Head of caudate nucleus (tissue), 42 donors: ENCODE data around the gene KNOP1.

ENCODE experiments used
- DNase-seq, 42 donors: peaks; one replicate each; pipeline versions ENCODE4 v3.0.0 to v3.0.0-alpha.2; 2020 to 2021; ENCODE audit warnings: mixed read lengths in 7 of 42
- intact Hi-C: fragments of 100-400 bp; cut with DNase I; formaldehyde crosslinking; loops from one replicate; pipeline ENCODE4 v1.15.0; 2022

The KNOP1 gene, protein sequence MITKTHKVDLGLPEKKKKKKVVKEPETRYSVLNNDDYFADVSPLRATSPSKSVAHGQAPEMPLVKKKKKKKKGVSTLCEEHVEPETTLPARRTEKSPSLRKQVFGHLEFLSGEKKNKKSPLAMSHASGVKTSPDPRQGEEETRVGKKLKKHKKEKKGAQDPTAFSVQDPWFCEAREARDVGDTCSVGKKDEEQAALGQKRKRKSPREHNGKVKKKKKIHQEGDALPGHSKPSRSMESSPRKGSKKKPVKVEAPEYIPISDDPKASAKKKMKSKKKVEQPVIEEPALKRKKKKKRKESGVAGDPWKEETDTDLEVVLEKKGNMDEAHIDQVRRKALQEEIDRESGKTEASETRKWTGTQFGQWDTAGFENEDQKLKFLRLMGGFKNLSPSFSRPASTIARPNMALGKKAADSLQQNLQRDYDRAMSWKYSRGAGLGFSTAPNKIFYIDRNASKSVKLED

DNA sequence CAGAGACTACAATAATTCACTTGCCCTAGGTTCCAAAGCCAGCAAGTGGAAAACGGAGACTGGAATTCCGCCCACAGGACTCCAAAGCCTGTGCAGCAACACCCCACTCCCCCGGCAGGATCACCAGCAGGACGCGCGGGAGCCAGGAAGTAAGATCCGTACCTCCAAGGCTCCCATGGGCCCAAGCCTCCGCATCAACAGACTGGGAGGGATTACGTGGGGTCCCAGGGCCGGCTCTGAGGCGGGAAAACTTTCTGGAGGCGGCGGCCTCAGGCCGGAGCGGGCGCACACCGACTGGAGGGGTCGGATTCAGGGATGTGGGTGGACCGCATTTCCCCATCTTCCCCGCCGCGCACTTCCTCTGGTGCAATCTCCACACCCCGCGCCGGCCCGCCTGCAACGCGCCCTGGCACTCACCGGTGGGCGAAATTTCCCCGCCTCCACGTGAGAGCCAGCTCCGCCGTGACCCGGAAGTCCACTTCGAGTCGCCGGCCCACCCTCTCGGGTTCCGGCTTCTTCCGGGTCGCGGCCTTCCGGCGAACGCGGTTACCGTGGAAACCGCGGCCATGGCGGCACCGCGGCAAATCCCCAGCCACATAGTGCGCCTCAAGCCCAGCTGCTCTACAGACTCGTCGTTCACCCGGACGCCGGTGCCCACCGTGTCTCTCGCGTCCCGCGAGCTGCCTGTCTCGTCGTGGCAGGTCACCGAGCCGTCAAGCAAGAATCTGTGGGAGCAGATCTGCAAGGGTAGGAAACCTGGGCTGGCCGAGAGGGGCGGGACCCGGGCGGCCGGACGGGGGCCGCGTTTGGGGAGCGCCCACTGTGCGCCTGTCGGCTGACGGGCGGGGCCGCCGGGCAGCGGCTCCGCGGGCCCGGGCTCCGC lies at the start of gene KNOP1, which contains the start of gene IQCK:
KNOP1 (minus strand) TSS at position 487 of the 883 bp plus-strand sequence. CDS start 3,192 bp downstream, outside the sequence.
IQCK (plus strand) TSS at position 531 of the 883 bp plus-strand sequence; CDS start at position 567, 36 bp downstream.
- DNase-seq = peak; percentile 72 to 95 (median 90)
- intact Hi-C loops = loop anchor here (5.0 kb wide), 1 partner anchor 164 kb away; the partner anchor contains the start of gene GPRC5B

DNA sequence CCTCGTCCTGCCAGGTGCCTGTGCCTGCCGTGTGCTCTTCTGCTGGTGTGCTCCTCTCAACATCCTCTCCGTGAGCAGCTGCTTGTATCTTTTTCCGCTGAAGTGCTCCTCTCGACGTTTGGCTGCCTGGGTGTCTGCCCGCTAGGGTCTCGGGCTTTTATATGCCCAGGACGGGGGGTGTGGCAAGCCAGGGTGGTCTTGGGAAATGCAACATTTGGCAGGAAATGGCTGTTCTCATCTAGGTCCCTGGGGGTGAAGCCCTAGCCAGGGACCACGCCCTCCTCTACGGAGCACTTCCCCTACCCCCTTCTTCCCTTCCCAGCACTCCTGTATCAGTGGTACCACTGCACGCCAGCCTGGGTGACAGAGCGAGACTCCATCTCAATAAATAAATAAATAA lies 49.5 kb upstream of the KNOP1 start:
- intact Hi-C loops = no loop called here
- peak in 2 of 42 donors; percentile 6 to 23 for DNase-seq

DNA sequence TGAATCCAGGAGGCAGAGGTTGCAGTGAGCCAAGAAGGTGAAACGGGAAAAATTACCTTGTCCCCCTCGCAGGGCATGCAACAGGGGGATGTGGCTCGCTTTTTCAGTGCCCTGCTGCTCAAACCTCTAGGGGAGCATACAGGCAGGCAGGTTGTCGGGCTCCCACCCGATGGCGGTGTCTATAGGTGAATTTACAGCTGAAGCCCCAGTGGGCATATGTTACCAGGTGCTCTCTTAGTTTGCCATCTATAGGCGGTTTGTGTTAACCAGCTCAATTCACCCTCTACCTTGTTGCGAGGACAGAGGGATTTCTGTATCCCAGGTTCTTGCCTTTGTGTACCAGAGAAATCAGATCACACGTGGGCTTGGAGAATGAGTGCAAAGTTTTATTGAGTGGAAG lies 49.0 kb upstream of the KNOP1 start:
- intact Hi-C loops = no loop called here
- peak in 2 of 42 donors; percentile 10 to 21 for DNase-seq

DNA sequence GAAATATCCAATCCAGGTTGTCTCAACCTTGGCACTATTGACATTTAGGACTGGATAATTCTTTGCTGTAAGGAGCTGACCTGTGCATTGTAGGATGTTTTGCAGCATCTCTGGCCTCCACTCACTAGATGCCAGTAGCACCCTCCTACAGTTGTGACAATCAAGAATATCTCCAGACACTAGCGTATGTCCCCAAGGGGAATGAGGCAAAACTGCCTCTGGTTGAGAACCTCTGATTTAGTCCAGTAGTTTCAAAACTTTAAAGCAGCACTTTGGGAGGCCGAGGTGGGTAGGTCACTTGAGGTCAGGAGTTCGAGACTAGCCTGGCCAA lies 48.5 kb upstream of the KNOP1 start:
- peak in 3 of 42 donors; percentile 11 to 66 (median 33) for DNase-seq
- intact Hi-C loops = no loop called here

DNA sequence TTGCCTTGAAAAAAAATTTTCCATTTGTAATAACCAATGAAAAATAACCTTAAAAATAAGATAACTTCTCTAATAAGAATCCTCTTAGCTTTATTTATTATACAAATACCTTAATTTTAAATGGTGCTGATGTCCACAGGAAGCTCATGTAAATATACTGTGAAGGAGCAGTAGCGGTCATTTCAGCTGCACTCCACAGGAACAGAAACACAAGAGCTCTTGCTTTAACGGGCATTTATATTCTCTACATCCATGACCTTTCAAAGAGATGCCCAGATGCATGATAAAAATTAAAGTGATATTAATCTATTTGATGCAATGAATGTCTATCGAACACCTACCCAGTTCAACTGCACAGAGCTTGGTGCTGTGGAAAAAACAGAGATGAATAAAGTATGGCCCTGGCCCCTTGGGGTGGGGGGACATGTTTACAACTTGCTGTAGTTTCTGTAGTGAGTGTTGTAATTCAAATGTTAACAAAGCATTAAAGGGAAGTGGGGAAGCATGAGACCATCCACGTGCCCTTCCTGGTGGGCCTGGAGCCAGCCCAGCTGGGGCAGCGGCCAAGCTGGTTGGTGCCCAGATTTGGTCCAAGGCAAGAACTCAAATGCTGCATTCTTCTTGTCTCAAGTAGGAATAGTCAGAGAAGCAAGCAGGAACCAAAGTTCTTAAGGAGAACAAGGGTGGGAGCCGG lies 48.0 kb upstream of the KNOP1 start:
- intact Hi-C loops = no loop called here
- DNase-seq = peak; percentile 34 to 97 (median 85)

DNA sequence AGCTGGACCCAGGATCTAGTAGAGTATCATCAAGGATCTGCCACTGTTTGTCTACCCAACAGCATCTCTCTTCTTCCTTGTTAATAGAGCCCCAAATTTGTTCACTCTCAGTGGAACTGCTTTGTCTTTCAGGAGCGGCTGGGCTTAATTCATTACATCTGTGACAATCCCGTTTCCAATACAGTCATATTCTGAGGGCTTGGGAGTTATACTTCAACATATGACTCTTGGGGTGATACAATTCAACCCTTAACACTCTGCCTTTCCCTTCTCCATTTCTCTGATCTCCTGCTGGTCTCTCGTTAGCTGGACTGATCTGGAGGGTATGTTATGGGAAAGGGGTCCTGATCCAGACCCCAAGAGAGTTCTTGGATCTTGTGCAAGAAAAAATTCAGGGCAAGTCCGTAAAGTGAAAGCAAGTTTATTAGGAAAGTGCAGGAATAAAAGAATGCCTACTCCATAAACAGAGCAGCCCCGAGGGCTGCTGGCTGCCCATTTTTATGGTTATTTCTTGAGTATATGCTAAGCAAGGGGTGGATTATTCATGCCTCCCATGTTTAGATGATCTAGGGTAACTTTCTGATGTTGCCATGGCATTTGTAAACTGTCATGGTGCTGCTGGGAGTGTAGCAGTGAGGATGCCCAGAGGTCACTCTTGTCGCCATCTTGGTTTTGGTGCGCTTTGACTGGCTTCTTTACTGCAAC lies 42.5 kb upstream of the KNOP1 start:
- intact Hi-C loops = no loop called here
- peak in 1 of 42 donors; percentile 13 for DNase-seq

DNA sequence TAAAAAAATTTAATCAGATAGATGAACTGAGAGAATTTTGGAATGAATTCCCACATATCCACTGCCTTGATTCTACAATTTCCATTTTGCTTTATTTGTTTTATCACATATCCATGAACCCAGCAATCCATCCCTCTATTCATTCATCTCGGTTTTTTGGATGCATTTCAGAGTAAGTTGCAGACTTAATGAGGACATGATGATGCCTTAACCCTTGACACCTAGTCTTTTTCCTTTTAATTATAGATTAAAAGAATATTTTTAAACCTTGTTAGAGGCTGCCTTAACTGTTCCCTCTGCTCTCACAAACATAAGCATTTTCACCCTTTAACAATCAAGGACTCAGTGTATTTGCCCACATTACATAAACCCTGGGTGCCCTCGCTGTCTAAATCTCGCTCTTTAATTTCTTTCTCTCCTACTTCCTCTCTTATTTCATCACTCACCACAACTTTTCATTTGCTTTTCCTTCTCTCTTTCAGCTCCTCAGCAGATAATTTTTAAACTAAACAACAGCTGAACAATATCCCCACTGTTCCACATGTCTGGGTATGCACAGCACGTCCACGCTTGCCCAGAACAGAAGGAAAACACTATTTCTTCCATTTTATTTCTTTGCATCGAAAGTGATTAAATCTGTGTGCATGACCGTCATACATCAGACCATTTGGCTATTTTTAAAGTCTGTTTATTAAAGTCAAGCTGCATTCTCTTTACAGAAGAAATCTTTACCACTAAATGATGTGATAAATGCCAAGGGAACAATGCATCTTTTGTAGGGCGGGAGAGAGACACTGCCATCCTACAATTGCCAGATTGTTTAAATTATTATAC lies 40.0 kb upstream of the KNOP1 start:
- peak in 31 of 42 donors; percentile 37 to 85 (median 58) for DNase-seq
- intact Hi-C loops = no loop called here

DNA sequence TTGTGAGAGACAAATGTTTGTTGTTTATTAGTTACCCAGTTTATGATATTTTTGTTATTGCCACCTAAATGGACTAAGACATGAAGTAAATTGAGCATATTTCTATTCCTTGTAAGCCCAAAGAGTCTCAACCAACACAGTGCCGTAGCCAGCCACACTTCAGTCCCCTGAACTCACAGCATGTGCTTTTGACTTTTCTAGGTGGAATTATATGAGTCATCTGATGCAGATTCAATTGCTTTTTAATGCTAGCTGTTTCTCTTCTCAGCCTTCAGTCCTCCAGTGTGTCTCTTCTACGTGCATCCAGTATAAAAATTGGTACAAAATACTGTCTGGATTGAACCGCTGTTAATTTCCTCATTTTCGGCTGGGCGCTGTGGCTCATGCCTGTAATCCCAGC lies 39.0 kb upstream of the KNOP1 start:
- intact Hi-C loops = no loop called here
- peak in 2 of 42 donors; percentile 20 to 26 for DNase-seq

DNA sequence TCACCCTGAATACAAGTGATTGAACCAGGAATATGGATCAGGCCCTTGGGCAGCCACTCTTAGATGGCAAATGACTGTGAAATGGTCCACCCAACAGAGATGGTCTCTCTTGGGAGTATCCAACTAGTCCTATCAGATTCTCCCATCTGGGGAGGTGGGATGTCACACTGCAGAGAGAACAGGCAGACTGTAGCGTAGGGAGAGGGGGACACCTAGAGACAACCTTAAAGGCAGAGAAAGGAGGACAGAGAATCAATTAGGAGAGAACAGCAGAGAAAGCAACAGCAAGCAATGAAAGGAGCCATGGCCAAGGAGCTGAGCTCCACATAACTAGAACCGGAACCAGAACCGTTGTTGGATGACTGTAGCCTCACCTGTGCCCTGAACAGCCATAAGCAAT lies 37.2 kb upstream of the KNOP1 start:
- intact Hi-C loops = no loop called here
- DNase-seq = peak in 1 of 42 donors; percentile 9

DNA sequence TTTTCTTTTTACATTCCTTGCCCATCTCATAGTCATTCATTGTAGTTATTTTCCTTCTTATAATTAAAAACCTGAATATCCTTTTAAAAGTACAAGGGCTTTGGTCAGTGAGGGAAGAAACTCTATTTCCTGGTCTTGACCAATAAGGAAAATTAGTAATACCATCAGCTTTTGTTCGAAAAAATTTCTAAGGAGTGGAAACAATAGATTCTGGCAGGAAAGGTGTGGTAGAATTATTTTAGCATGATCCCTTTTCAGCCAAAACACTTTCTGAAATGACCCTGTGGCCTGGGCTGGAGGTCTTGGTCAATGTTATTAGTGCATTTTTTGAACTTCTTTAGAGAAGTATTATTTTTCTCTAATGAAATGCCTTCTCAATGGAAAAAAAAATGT lies 36.6 kb upstream of the KNOP1 start:
- intact Hi-C loops = no loop called here

DNA sequence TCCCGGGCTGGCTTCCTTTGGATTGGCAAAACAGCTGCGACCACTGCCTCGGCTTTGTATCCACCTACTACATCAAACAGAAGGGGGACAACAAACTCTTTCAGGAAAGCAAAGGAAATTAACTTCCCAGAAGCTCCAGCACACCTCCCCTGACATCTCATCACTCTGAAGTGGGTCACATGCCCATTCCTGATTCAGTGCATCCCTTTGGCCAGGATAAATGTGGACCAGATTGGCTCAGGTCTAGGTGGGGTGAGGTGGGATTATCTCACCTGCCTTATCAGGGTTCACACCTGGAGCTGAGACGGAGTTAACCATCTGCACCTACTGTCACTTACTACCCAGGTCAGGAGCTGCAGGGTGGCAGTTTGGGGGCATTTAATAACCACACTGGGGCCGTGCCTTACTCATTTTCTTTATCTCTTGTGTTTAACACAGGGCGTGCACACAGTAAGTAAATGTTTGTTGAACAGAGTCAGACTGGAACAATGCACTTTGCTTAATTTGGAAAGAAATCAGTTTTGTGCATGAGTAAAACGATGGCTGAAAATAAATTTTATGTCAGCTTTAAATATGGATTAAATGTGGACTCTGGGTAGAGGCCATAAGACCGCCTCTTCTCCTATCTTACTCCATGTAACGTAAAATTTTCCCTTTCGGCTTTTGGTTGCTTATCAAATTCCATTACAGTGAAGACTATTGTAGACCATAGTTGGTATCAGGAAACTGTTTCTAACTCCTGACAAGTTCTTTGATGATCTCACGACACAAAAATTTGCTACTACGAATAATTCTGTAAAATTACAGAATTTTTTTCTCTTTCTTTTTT lies 36.0 kb upstream of the KNOP1 start:
- intact Hi-C loops = no loop called here
- no peak for DNase-seq

More for the DNA sequence above, 36.6 kb upstream of the KNOP1 start:
- DNase-seq = peak in 1 of 42 donors; percentile 3

DNA sequence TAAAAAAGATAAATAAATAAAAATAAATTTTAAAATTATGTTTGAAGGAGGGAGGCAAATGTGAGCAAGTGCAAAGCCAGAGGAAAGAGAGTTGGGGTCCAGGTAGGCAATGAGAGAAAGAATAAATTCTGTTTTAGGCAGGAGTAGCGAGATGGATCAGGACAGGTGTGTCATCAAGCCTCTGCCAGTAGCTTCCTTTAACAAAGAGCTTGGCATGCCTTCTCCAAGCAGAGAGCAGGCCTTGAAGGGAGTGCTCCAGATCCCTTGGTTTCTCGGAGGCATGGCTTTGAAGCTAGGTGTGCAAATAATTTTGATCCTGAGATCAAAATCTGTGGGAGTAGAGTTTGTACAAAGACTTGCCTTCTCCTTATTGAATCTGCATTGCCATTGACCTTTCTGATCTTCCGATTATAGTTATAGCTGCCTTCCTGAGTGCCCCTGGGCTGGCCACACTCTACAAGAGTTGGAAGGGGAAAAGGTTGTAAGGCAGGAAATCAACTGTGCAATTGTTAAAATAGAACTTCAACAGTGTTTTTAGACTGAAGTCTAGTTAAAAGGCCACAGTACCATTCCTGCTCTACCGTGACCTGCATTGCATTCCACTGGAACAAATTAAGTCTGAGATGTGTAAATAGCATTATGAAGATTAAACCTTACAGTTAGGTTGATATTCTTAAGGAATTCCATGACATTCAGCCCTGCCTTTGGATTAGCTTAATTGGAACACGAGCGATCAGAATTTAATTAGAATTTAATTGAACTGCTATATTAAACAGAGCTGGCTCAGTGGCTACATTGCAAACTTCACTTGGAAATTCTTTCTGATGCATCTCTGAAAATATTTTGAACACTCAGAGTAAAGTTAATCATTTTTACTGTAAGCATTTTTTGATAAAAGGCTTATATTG lies 33.7 kb upstream of the KNOP1 start:
- peak in 1 of 42 donors; percentile 17 for DNase-seq
- intact Hi-C loops = no loop called here

DNA sequence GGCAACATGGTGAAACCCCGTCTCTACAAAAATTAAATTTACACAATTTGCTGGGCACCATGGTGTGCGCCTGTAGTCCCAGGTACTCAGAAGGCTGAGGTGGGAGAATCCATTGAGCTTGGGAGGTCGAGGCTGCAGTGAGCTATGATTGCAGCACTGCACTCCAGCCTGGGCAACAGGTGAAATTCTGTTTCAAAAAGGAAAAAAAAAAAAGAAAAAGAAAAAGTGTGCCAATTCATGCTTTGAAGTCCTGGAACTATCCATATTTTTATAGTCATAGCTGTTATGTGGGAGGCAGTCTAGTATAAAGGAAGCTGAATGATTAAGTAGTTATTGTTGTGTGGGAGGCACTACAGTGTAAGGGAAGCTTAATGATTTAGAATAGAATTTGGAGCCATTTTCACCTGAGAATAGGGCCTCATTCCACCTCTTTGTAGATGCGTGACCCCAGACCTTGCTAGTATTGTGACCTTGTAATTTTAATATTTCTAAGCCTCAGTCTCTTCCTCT lies 31.6 kb upstream of the KNOP1 start:
- peak in 1 of 42 donors; percentile 19 for DNase-seq
- intact Hi-C loops = no loop called here

DNA sequence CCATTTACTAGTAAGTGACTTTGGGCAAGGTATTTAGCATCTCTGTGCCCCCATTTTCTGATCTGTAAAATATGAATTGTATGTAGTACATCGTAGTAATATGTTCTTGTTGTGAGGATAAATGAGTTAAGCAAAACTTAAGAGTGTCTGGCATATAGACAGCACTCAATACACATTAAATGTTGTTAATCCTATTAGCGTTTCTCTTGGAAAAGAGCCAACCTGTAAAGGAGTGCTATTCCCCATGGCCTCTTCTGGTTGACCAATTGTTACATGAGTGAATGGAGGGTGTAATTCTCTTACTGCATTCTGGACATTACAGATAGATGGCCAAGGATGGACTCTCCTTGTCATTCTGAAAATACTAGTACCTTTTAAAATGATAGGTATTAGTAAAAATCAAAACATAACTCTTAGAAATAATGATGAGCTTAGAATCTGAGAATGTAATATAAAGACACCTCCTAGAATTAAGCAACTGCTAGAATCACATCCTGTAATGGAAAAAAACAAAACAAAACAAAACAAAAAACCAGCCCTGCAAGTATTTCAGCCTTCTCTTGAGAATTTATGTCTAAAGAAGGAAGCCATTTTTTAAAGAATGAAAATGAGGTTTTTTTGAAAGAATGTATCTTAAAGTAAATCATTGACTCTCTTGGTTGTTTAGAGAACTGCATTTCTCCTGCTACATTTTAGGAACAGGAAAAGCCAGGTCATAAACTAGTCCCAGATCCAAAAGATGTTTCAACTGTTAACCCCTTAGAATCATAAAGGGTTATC lies 30.6 kb upstream of the KNOP1 start:
- no peak for DNase-seq
- intact Hi-C loops = no loop called here

DNA sequence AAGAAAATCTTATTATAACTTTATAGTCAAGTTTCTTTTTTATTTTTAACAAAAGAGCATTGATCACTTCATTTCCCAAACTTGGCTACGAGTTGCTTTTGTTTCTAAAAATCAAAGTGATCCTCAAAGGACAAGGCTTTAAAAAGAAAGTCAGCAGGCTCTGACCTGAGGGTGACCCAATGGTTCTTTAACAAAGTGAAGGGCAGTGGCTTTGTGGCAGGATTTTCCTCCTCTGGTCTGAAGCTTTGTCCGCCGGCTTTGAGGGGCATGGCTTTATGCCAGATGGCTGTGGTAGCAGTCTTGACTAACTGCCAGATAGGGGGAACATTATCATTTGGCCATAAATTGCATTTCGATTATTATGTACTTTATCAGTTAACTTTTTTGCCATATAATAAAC lies 28.5 kb upstream of the KNOP1 start:
- DNase-seq = peak in 2 of 42 donors; percentile 25 to 61
- intact Hi-C loops = no loop called here
